NCI-H2107 (cell line): ENCODE data around the gene LHFPL2.
"Not testable (repeated sequence)": the region's sequence is repeated elsewhere in the genome, so short reads cannot be mapped to it uniquely, and the experiment has no call there.

Experiments used
- DNase-seq: peaks from one replicate; lab custom pipeline; 2025; lab: John Stamatoyannopoulos, UW

LHFPL2 gene

GRCh38 chr5:78640662-78641474, 7.7 kb downstream of the LHFPL2 start:
- DNase-seq, result no peak

GRCh38 chr5:78639791-78640190, 8.8 kb downstream of the LHFPL2 start:
- no peak for DNase-seq

- DNase-seq, result no peak
Observed at GRCh38 chr5:78638973-78639669, 9.5 kb downstream of the LHFPL2 start.

- no peak for DNase-seq
Observed at GRCh38 chr5:78638423-78638822, 10.1 kb downstream of the LHFPL2 start.

GRCh38 chr5:78637468-78637867, 11.1 kb downstream of the LHFPL2 start:
- DNase-seq, result no peak

- DNase-seq, result no peak
Observed at GRCh38 chr5:78636682-78637081, 11.9 kb downstream of the LHFPL2 start.

GRCh38 chr5:78634634-78635033, 13.9 kb downstream of the LHFPL2 start:
- no peak for DNase-seq

GRCh38 chr5:78634229-78634628, 14.3 kb downstream of the LHFPL2 start:
- DNase-seq, result no peak

- no peak for DNase-seq
Observed at GRCh38 chr5:78633700-78634099, 14.9 kb downstream of the LHFPL2 start.

- DNase-seq, result no peak
Observed at GRCh38 chr5:78632467-78632866, 16.1 kb downstream of the LHFPL2 start.

GRCh38 chr5:78631931-78632330, 16.6 kb downstream of the LHFPL2 start:
- no peak for DNase-seq

GRCh38 chr5:78630047-78630446, 18.5 kb downstream of the LHFPL2 start:
- no peak for DNase-seq

- no peak for DNase-seq
Observed at GRCh38 chr5:78629624-78630023, 18.9 kb downstream of the LHFPL2 start.

GRCh38 chr5:78628270-78628992, 20.1 kb downstream of the LHFPL2 start:
- no peak for DNase-seq

- DNase-seq, result no peak
Observed at GRCh38 chr5:78627766-78628165, 20.8 kb downstream of the LHFPL2 start.

- DNase-seq, result no peak
Observed at GRCh38 chr5:78627175-78627574, 21.4 kb downstream of the LHFPL2 start.

GRCh38 chr5:78626009-78626571, 22.5 kb downstream of the LHFPL2 start:
- no peak for DNase-seq

- no peak for DNase-seq
Observed at GRCh38 chr5:78624992-78625391, 23.6 kb downstream of the LHFPL2 start.

- DNase-seq, result no peak
Observed at GRCh38 chr5:78624011-78624541, 24.5 kb downstream of the LHFPL2 start.

GRCh38 chr5:78622302-78622971, 26.1 kb downstream of the LHFPL2 start:
- no peak for DNase-seq

GRCh38 chr5:78621291-78621738, 27.3 kb downstream of the LHFPL2 start:
- DNase-seq, result no peak

- not testable (repeated sequence) for DNase-seq
Observed at GRCh38 chr5:78620119-78620518, 28.5 kb downstream of the LHFPL2 start.
